G401.6 (cell line): Measurements from ENCODE around the gene ZNF76.

ENCODE experiments used
- FAIRE-seq: peaks from 2 replicates; lab custom pipeline; 2012; peaks lifted over from hg19 to GRCh38; lab: Jason Lieb, UNC

Gene ZNF76

GRCh38 chr6:35237476-35237875 is 22.1 kb upstream of the ZNF76 start:
- no peak for FAIRE-seq

DNA sequence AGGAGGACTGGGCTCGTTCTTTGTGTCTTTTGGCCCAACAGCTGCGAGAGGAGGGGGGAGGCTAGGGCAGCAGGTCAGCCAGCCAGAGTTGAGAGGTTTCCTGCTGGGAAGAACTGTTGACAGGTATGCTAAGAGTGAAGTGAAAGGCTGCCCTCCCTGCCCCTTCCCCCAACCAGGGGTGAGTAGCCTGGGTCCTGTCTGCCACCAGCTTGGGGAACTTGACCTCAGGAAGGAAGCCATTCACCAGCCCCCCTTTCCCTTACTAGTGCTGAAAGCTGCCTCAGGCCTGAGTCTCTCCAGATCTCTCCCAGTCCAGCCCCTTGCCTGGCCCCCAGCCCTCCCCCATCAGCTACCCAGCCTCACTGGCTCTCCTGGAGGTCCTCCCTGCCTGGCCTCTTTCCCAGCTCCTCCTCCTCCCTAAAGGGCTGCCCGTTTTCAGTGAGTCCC is 20.7 kb upstream of the ZNF76 start:
- FAIRE-seq: no peak

DNA sequence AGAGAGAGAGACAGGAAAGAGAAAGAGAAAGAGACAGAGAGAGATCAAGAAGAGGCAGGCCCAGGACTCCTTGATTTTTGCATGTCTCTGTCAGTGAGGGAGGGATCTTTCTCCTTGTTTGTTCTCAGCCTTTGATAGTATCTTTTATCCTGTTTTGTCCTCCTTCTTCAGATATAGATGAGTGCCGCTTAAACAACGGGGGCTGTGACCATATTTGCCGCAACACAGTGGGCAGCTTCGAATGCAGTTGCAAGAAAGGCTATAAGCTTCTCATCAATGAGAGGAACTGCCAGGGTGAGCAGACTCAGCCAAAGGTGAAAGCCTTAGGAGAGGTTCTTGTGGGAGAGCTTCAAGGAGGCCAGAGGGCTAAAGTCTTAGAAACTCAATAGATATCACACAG is 20.0 kb upstream of the ZNF76 start:
- no peak for FAIRE-seq

DNA sequence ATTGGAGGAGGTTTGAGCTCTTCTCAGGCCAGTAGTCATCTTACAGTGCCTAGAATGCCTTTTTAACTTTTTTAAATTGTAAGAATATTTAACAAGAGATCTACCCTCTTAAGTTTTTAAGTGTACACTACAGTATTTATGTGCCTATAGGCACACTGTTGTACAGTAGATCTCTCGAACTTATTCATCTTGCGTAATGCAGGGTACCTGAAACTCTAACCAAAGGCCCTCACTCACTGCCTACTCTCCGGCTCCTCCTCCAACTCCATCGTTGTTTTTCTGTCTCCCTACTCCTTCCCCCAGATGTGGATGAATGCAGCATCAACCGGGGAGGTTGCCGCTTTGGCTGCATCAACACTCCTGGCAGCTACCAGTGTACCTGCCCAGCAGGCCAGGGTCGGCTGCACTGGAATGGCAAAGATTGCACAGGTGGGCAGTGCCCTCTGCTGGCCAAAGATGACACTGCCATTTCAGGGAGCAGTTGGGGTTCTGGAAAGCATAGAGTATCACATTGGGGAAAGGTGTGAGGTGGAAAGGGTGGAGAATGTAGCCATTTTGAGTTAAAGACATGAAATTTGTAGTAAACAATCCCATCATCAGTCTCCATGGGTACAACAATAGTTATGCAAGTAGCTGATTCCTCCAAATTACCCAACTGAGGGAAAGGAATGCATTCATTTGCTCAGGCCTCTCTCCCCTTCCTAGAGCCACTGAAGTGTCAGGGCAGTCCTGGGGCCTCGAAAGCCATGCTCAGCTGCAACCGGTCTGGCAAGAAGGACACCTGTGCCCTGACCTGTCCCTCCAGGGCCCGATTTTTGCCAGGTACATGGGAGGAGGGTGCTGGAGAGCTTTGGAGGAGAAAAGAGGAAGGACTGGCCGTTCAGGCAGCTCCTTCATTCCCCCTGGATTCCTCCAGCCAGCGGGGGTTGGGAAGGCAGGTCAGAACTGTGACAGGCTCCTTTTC is 18.4 kb upstream of the ZNF76 start:
- FAIRE-seq: peak; percentile 37

GRCh38 chr6:35242486-35242885 is 17.0 kb upstream of the ZNF76 start:
- FAIRE-seq: no peak

DNA sequence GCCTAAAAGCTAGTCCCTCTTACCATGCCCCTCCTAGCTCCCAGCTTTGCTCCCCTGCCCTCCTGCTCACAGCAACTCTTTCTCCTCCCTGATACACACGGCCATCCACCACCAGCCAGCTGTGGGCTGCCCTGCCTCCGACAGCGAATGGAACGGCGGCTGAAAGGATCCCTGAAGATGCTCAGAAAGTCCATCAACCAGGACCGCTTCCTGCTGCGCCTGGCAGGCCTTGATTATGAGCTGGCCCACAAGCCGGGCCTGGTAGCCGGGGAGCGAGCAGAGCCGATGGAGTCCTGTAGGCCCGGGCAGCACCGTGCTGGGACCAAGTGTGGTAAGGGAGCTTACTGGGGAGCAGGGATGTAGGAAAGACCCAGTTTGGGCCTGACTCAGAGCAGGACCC is 16.6 kb upstream of the ZNF76 start:
- FAIRE-seq: no peak

DNA sequence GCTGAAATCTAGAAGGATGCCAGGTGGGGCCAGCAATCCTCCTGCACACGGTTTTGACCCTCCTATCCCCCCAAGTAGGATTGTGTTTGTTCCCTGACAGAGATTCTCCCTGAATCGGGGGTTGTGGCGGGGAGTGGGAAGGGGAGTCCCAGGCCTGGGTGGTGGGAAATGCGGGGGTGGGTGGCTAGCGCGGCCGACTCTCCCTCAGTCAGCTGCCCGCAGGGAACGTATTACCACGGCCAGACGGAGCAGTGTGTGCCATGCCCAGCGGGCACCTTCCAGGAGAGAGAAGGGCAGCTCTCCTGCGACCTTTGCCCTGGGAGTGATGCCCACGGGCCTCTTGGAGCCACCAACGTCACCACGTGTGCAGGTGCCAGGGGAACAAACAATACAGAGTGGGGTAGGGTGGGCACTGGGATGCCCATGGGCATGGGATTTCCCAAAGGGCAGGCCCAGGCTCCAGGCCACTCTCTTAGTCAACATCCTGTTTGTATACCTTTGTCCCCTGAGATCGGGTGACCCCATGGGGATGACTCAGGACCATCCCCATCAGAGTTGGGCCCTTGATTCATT is 16.1 kb upstream of the ZNF76 start:
- no peak for FAIRE-seq

DNA sequence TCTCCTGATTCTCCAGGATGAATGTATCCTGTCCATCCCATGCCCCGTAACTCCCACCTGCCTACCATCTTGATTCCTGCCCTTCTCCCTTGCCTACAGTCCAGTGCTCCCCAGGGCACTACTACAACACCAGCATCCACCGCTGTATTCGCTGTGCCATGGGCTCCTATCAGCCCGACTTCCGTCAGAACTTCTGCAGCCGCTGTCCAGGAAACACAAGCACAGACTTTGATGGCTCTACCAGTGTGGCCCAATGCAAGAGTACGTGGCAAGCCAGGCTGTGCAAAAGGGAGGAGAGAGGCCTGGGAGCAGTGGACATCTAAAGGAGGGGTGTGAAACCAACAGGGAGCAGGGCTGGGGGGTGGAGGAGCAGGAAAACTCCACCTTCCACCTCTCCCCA is 15.0 kb upstream of the ZNF76 start:
- no peak for FAIRE-seq

- no peak for FAIRE-seq
Observed at GRCh38 chr6:35247642-35248231, 11.8 kb upstream of the ZNF76 start.

- FAIRE-seq: no peak
Observed at GRCh38 chr6:35248300-35248699, 11.2 kb upstream of the ZNF76 start.

DNA sequence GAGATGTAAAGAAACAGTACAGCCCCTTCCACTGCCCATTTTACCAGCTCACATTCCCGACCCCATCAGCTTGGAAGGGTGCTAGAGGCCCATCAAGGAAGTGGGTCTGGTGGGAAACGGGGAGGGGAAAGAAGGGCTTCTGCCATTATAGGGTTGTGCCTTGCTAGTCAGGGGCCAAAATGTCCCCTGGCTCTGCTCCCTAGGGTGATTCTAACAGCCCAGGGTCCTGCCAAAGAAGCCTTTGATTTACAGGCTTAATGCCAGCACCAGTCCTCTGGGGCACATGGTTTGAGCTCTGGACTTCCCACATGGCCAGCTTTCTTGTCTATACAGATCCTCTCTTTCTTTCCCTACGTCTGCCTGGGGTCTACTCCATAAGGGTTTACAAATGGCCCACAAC is 10.6 kb upstream of the ZNF76 start:
- no peak for FAIRE-seq

DNA sequence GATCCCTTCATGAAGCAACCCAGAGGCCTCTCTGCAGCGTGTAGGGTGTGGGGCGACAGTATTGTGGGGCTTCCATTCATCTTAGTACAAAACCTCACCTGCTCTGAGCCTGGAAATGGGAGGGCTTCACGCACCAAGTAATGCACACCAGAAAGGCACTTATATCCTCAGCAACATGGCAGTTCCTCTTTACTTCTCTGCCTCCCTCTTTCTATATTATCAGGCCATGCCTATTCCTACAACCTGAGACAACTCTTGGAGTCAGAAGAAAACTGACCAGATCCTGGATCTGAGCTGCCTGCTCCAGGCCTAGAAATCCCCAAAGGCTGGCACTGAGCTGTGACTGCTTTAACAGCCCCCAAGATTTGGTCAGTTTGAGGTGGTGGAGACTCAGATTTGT is 7.6 kb upstream of the ZNF76 start:
- no peak for FAIRE-seq

DNA sequence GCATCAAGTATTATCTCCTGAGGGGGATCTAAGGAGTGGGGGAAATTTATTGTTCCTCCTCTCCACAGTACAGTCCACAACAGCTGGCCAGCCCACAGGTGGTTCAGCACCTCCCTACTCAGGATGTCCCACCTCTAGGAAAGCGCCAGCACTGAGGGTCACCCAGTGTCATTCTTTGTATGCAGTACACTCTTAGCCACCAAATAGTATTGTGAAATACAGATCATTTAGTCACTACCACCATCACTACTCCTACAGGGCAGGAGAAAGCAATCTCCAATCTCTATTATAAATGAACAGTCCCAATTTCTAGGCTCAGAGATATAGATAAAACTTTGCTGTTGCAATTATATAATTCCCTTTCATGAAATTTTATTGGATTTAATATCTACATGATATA is 6.3 kb upstream of the ZNF76 start:
- FAIRE-seq: no peak

DNA sequence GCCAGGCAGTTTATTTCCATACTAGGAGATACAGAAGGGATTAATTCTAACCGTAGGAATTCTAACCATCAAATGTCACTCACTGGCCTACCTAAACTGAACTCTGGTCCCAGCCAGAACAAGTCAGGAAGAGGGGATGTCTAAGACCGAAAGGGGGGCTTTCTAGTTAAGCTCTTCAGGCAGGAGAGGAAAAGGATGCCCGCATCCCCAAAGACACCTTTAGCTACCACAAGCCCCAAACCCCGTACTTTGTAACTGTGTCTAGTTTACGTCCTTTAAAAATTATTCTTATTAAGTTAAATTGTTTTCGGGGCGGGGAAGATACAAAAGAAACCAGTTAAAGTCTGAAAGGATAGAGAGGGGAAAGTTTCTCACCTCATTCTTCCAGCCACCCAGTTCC is 1.2 kb upstream of the ZNF76 start:
- FAIRE-seq: no peak

DNA sequence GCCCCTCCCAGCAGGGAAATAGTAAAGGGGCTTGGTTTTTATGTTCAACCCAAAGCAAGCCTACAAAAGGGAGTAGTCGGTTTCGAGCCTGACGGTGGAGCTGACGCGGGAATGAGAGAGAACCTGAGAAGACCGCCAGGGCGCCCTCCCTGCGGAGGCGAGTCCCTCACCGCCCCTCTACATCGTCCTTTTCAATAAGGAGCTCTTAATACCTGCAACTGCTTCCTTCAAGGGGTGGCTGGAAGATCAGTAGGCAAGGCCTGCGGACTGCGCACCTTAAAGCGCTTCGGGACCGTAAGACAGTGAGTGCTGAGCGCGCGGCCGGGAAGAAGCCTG is 709 bp upstream of the ZNF76 start:
- no peak for FAIRE-seq

DNA sequence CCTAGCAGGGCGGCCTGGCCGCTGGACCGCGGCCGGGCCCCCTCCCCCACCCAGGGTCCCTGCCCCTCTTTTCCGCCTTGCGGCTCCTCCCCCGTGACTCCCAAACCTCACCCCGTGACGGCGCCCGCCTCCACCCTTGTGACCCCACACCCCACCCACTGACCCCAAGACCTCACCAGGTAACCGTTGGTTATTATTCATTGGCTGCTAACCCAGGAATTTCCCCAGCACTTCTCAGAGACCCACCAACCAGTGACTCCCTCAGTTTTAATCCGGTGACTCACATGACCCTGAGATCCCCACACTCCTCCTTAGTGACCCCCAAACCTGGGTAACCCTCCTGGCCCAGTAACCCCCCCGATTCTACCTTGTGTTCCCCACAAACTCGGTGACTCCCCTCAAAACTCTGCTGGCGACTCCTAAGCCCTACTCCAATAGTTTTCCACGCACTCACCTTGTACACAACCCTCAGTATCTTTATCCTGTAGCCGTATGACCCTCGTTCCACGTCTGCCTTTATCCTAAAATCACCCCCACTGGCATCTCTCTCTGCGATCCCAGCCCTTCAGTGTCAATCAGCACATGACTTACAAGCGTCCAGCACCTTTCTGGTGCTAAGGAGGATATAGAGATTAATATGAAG is 534 bp downstream of the ZNF76 start:
- FAIRE-seq: peak; percentile 89

DNA sequence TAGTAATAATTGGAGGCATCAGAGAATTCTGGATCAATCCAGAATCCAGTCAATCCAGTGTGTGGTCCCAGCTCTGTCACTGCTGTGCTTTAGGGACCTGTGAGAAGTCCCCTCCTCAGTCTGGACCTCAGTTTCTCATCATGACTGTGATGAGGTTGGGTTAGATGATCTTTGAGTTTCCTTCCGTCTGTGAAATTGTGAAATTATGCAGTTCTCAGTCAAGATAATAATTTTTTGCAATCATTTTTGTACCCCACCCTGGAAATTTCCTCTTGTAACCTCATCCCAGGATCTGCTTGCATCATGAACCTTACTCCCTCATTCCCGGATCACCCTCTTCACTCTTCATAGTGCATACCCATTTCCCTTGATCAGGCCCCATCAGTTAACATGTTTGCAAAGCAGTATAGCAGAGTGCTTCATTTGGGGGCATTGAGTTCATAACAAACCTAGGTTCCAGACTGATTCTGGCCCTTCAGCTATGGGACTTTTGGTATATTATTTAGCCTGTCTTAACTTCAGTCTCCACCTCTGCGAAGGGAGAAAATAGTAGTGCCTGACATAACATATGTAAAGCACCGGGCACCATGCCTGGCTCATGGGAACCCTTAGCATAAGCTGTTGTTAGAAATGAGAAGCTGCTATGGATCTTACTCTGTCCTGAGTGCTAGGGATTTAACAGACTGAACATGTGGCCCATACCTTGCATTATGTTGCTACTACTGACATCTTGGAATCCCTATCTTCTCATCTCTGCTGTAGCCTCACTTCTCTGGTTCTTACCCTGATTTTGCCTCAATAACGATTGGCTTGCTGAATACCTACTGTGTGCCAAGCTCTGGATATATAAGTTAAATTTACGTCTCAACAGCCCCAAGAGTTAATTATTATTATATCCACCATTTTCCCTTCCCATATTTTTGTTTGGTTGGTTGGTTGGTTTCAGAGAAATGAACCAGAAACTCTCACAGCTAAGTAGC is 1.3 kb downstream of the ZNF76 start:
- FAIRE-seq: no peak

DNA sequence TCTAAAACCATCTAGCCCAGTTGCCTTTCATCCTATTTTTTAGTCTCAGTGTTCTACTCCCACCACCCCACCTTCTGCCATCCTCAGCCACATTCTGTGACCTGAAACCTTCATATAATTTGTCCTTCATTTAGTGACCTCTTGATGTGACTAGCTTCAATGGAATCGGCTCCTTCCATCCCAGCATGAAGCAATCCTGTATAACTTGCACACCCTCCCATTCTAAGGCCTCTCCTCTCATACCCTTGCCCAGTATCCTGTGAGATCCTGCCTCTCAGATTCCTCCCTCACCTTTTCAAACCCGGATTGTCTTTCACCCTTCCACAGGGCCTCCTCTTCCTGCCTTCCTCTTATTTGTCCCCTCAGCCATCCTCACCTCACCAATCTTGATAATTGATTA is 3.1 kb downstream of the ZNF76 start:
- no peak for FAIRE-seq

DNA sequence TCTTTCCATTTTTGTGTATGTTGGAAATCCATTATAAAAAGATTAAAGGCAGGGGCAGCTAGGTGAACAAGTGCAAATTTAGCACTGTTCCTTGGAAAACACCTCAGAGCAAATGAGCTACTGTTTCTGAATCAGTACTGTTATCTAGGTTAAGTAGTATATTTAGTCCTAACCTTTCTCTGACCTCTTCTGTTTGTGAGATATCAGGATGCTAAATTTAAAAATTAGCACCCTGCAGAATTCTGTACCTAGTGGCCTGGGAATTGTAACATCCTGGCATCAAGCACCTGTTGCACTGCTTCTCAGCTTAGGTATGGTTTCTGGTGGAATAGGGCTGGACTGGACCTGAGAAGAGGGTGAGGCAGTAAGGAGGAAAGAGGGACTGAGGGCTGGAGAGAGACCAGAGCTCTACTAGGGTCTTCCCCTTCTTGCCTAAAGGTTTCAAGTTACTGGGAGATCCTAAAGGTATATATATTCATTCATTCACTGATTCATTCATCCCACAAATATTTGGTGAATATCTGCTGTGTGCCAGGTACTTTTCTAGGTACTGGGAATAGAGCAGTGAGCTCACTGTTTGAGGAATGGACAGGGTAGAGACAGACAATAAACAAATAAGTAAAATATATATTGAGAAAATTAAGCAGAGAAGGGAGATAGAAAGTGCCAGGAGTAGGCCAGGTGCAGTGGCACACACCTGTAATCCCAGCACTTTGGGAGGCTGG is 5.2 kb downstream of the ZNF76 start:
- no peak for FAIRE-seq

DNA sequence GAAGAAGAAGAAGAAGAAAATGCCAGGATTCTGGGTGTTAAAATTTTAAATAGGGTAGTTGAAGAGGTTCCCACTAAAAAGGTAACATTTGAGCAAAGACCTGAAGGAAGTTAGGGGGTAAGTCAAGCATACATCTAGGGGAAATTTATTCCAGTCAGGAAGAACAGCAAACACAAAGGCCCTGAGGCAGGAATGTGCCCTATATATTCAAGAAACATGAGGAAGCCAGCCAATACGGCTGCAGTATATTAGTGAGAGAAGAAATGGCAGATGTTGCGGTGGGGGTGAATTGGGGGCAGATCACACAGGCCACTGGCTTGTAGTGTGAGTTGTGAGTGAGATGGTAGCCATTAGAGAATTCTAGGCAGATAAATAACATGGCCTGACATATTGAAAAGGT is 6.0 kb downstream of the ZNF76 start:
- no peak for FAIRE-seq

GRCh38 chr6:35267446-35267845 is 7.9 kb downstream of the ZNF76 start:
- FAIRE-seq: no peak
